IMR-90 (cell line): ENCODE measurements around the gene TIAM2. TPM values are rescaled to one million over a fixed set of nuclear protein-coding genes. Genes with fewer than 3 reads are reported as not detected.

Source experiments
- ATAC-seq: fragments of 200-7000 bp; cut with Tn5 transposase; 2 replicates; pipeline ENCODE4 v1.9.1; 2020; ENCODE audit warnings: low read depth, mild to moderate bottlenecking, moderate library complexity
- BruUV-seq: library from RNA; stranded (reverse); fragments of 400-500 nt; replicated peaks from 2 replicates; lab custom pipeline; 2021; lab: Mats Ljungman, UMichigan
- CTCF ChIA-PET: fragments of 300-600 bp; formaldehyde crosslinking; extraction: SDS; loops from one replicate; lab custom pipeline; 2021; ENCODE audit warnings: antibody characterized with exemption; lab: Yijun Ruan, JAX
- POLR2A ChIA-PET: fragments of 300-600 bp; sonication (Branson Sonifier 250); formaldehyde crosslinking; loops from one replicate; lab custom pipeline; 2022; ENCODE audit warnings: antibody characterized with exemption; ENCODE audit not compliant: unreplicated experiment; lab: Charles Lee
- DNase-seq: peaks from one replicate; pipeline ENCODE4 v3.0.0; 2013
- H2AFZ ChIP-seq: replicated peaks from 2 replicates; pipeline ENCODE3; 2013; ENCODE audit warnings: low read length, mild to moderate bottlenecking; ENCODE audit not compliant: poor library complexity
- H2AK5ac ChIP-seq: 2 replicates; pipeline ENCODE4 v1.6.1; 2013; ENCODE audit warnings: low read depth, low read length, inconsistent platforms
- H2AK9ac ChIP-seq: replicated peaks from 2 replicates; pipeline ENCODE3; 2013; ENCODE audit warnings: mild to moderate bottlenecking, low read depth, low read length, moderate library complexity; ENCODE audit not compliant: poor library complexity
- H2BK120ac ChIP-seq: 2 replicates; pipeline ENCODE4 v1.6.1; 2013; ENCODE audit warnings: low read depth, low read length, inconsistent platforms
- H2BK15ac ChIP-seq: 3 replicates; pipeline ENCODE4 v1.6.1; 2013; ENCODE audit warnings: low read depth, low read length, inconsistent platforms
- H2BK20ac ChIP-seq: 2 replicates; pipeline ENCODE4 v1.6.1; 2013; ENCODE audit warnings: low read depth, mild to moderate bottlenecking, inconsistent platforms, low read length, moderate library complexity
- H2BK5ac ChIP-seq: 2 replicates; pipeline ENCODE4 v1.6.1; 2013; ENCODE audit warnings: mild to moderate bottlenecking, low read depth, low read length, inconsistent platforms; ENCODE audit not compliant: poor library complexity, severe bottlenecking
- H3K14ac ChIP-seq: replicated peaks from 2 replicates; pipeline ENCODE4 v1.6.1; 2013; ENCODE audit warnings: low read depth, low read length, inconsistent platforms
- H3K18ac ChIP-seq: 2 replicates; pipeline ENCODE4 v1.6.1; 2013; ENCODE audit warnings: low read depth, low read length, control low read depth
- H3K23ac ChIP-seq: 2 replicates; pipeline ENCODE4 v1.6.1; 2013; ENCODE audit warnings: low read depth, low read length, inconsistent platforms
- H3K27ac ChIP-seq: 2 replicates; pipeline ENCODE4 v1.5.1; 2013; ENCODE audit warnings: mild to moderate bottlenecking, control low read depth, low read length; ENCODE audit not compliant: insufficient read depth
- H3K27me3 ChIP-seq: 2 replicates; pipeline ENCODE4 v1.6.1; 2013; ENCODE audit warnings: low read length; ENCODE audit not compliant: control insufficient read depth, insufficient read depth
- H3K36me3 ChIP-seq: 2 replicates; pipeline ENCODE4 v1.6.1; 2013; ENCODE audit warnings: low read length, mixed read lengths; ENCODE audit not compliant: control insufficient read depth, insufficient read depth
- H3K4ac ChIP-seq: 2 replicates; pipeline ENCODE4 v1.6.1; 2013; ENCODE audit warnings: low read depth, low read length, inconsistent platforms
- H3K4me1 ChIP-seq: 2 replicates; pipeline ENCODE4 v1.6.1; 2013; ENCODE audit warnings: low read length, mixed read lengths; ENCODE audit not compliant: control insufficient read depth, insufficient read depth
- H3K4me2 ChIP-seq: 2 replicates; pipeline ENCODE4 v1.6.1; 2013; ENCODE audit warnings: low read depth, mild to moderate bottlenecking, control low read depth, low read length, moderate library complexity
- H3K4me3 ChIP-seq: 2 replicates; pipeline ENCODE4 v1.5.1; 2013; ENCODE audit warnings: low read depth, mild to moderate bottlenecking, control low read depth, low read length, moderate library complexity; ENCODE audit not compliant: insufficient read depth
- H3K56ac ChIP-seq: 2 replicates; pipeline ENCODE4 v1.6.1; 2013; ENCODE audit warnings: low read length, inconsistent platforms; ENCODE audit not compliant: insufficient read depth; ENCODE audit errors: extremely low read depth
- H3K79me1 ChIP-seq, 2 experiments: 2 replicates each; pipeline ENCODE4 v1.6.1; 2013; ENCODE audit warnings: low read length in 2 of 2, inconsistent platforms in 1 of 2, low read depth in 1 of 2
- H3K9ac ChIP-seq: 2 replicates; pipeline ENCODE4 v1.6.1; 2013; ENCODE audit warnings: low read depth, low read length, control low read depth
- H3K9me1 ChIP-seq: 2 replicates; pipeline ENCODE4 v1.6.1; 2013; ENCODE audit warnings: low read length, inconsistent platforms; ENCODE audit not compliant: insufficient read depth
- H3K9me3 ChIP-seq: 2 replicates; pipeline ENCODE4 v1.6.1; 2013; ENCODE audit warnings: low read length; ENCODE audit not compliant: control insufficient read depth, insufficient read depth
- H4K20me1 ChIP-seq: 2 replicates; pipeline ENCODE4 v1.6.1; 2013; ENCODE audit warnings: low read length, inconsistent platforms; ENCODE audit not compliant: insufficient read depth
- H4K5ac ChIP-seq: 2 replicates; pipeline ENCODE4 v1.6.1; 2013; ENCODE audit warnings: mild to moderate bottlenecking, low read depth, low read length, control low read depth
- H4K8ac ChIP-seq, 2 experiments: 2 replicates each; pipeline ENCODE4 v1.6.1; 2013; ENCODE audit warnings: low read depth in 2 of 2, low read length in 2 of 2, control low read depth in 1 of 2, inconsistent platforms in 1 of 2
- H4K91ac ChIP-seq: 2 replicates; pipeline ENCODE4 v1.6.1; 2013; ENCODE audit warnings: low read depth, low read length, inconsistent platforms; ENCODE audit not compliant: insufficient read depth
- BHLHE40 ChIP-seq: fragments of 150-350 bp; IDR thresholded peaks from 2 replicates; pipeline ENCODE4 v1.6.1; 2016; ENCODE audit warnings: mild to moderate bottlenecking, low read depth, low read length
- CEBPB ChIP-seq: IDR thresholded peaks from 2 replicates; pipeline ENCODE4 v1.6.1; 2012; ENCODE audit warnings: low read depth, low read length, improper control_type of control experiment
- FOS ChIP-seq: fragments of 150-350 bp; IDR thresholded peaks from 2 replicates; pipeline ENCODE4 v1.6.1; 2016; ENCODE audit warnings: low read depth, low read length
- MAFK ChIP-seq: IDR thresholded peaks from 2 replicates; pipeline ENCODE4 v1.6.1; 2012; ENCODE audit warnings: low read depth, low read length, improper control_type of control experiment
- MAZ ChIP-seq: IDR thresholded peaks from 2 replicates; pipeline ENCODE4 v1.6.1; 2012; ENCODE audit warnings: low read depth, mild to moderate bottlenecking, low read length, improper control_type of control experiment, moderate library complexity, borderline replicate concordance
- NFE2L2 ChIP-seq: fragments of 150-350 bp; IDR thresholded peaks from 2 replicates; pipeline ENCODE4 v1.6.1; 2016; ENCODE audit warnings: low read depth, mild to moderate bottlenecking, low read length
- POLR2A ChIP-seq: IDR thresholded peaks from 2 replicates; pipeline ENCODE4 v1.6.1; 2012; ENCODE audit warnings: mild to moderate bottlenecking, low read depth, low read length
- RFX5 ChIP-seq: IDR thresholded peaks from 2 replicates; pipeline ENCODE4 v1.8.0; 2012; ENCODE audit warnings: low read depth, mild to moderate bottlenecking, low read length, moderate library complexity
- USF2 ChIP-seq: fragments of 150-350 bp; IDR thresholded peaks from 2 replicates; pipeline ENCODE4 v1.6.1; 2017; ENCODE audit warnings: mild to moderate bottlenecking, antibody characterized with exemption, low read length, low read depth
- WGBS, 2 experiments: methylation state at CpG; one replicate each; pipeline versions ENCODE4 v1.1.5 to v1.1.7; 2013; ENCODE audit warnings: missing lambda C conversion rate in 2 of 2; ENCODE audit not compliant: insufficient read length in 1 of 2; ENCODE audit errors: extremely low coverage in 2 of 2; 5-methylcytosine and 5-hydroxymethylcytosine counted together
- dilution Hi-C: fragments of 300-500 bp; cut with HindIII; formaldehyde crosslinking; loops from one replicate; pipeline ENCODE4 v1.14.3; 2018; ENCODE audit warnings: low sequenced_read_pairs; ENCODE audit not compliant: unreplicated experiment
- in situ Hi-C: fragments of 300-500 bp; cut with MboI; formaldehyde crosslinking; loops from 3 replicates; pipeline ENCODE4 v1.14.3; 2019; ENCODE audit warnings: low sequenced_read_pairs, inconsistent platforms, mixed read lengths
- intact Hi-C: fragments of 100-400 bp; cut with micrococcal nuclease; formaldehyde crosslinking; loops from 2 replicates; pipeline ENCODE4 v1.10.0; 2022
- polyA plus RNA-seq, 3 experiments: library from polyadenylated mRNA; depleted of rRNA; stranded (reverse); fragments of >200 nt; gene quantifications; 2 replicates each; pipeline ENCODE4 v1.2.3, GENCODE V29; 2012; ENCODE audit warnings: low replicate concordance in 1 of 3
- total RNA-seq: library from RNA; depleted of rRNA; stranded (reverse); fragments of >200 nt; gene quantifications from 2 replicates; pipeline ENCODE4 v1.2.3, GENCODE V29; 2012
- TF ChIP-seq, protein P1 (sequence below): fragments of 150-350 bp; IDR thresholded peaks from 2 replicates; pipeline ENCODE4 v1.6.1; 2016; ENCODE audit warnings: low read depth, mild to moderate bottlenecking, low read length, moderate library complexity, borderline replicate concordance
- TF ChIP-seq, protein P2 (sequence below): conservative IDR thresholded peaks from 2 replicates; pipeline ENCODE4 v1.5.1; 2012; ENCODE audit warnings: mild to moderate bottlenecking, low read depth, low read length, improper control_type of control experiment

The TIAM2 gene
- total and polyA plus RNA-seq, 2 of the 4 experiments (the other 2 are of a cell fraction): 3.1 to 4.7 TPM

DNA sequence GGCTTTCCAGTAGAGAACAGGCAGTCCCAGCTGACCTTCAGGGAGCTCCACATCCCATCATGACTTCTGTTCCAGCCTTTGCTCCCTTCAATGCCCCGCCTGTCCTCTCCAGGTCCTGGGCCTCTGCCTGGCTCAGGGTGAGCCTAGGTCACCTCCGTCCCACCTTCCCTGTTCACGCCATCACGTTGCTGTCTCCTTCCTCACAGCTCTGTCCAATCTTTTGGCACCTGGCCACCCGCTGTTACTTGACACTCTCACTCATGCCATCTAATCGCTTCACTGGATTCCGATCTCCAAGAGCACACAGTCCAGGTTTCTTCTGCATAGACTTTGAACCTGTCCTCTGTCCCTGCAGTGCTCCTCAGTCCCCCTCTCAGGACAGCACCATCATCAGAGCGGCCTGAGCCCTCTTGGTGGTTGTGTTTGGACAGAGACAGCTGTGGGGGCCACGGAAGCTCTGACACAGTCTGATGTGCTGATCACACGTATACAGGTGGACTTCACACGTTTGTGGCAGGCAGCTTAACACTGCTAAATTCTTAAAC, 34.7 kb upstream of the TIAM2 start:
- H3K4me2 ChIP-seq: no peak overlapping the region
- H3K4ac ChIP-seq: no peak overlapping the region
- dilution Hi-C loops: no loop called here
- H3K27me3 ChIP-seq: no peaks in the 10 kb centered on the region
- ChIA-PET CTCF (no interaction called here), POLR2A (no interaction called here)
- intact Hi-C loops: no loop called here
- H2BK15ac ChIP-seq: no peak overlapping the region
- H2AK5ac ChIP-seq: no peak overlapping the region
- WGBS, 2 experiments: 82% methylated on average over 6 of the region's 11 CpGs; no CpG with 5 or more reads in 1 of the 2 experiments
- H2AFZ ChIP-seq: no peak overlapping the region
- no peak for DNase-seq
- no TSS peak for BruUV-seq
- no peak overlapping the region for H3K23ac ChIP-seq
- H3K36me3 ChIP-seq: no peaks in the 10 kb centered on the region
- no peaks in the 10 kb centered on the region for H4K20me1 ChIP-seq
- no peak overlapping the region for H3K56ac ChIP-seq
- no peak overlapping the region for H2AK9ac ChIP-seq
- ATAC-seq: no peak
- H3K4me3 ChIP-seq: no peak overlapping the region
- no peak overlapping the region for H4K5ac ChIP-seq
- peaks cover 10% of the 10 kb centered on the region for H3K9me1 ChIP-seq
- H4K8ac ChIP-seq: no peak overlapping the region
- no peaks in the 10 kb centered on the region for H3K9me3 ChIP-seq
- no peak overlapping the region for H3K18ac ChIP-seq
- no peak overlapping the region for H2BK20ac ChIP-seq
- H3K79me1 ChIP-seq: no peaks in the 10 kb centered on the region
- no peak overlapping the region for H2BK120ac ChIP-seq
- H3K4me1 ChIP-seq: peaks cover 4% of the 10 kb centered on the region
- no peak overlapping the region for H2BK5ac ChIP-seq
- no peak overlapping the region for H4K91ac ChIP-seq
- H3K9ac ChIP-seq: no peak overlapping the region
- no peak for TF ChIP-seq MAZ
- TF ChIP-seq, protein P1, sequence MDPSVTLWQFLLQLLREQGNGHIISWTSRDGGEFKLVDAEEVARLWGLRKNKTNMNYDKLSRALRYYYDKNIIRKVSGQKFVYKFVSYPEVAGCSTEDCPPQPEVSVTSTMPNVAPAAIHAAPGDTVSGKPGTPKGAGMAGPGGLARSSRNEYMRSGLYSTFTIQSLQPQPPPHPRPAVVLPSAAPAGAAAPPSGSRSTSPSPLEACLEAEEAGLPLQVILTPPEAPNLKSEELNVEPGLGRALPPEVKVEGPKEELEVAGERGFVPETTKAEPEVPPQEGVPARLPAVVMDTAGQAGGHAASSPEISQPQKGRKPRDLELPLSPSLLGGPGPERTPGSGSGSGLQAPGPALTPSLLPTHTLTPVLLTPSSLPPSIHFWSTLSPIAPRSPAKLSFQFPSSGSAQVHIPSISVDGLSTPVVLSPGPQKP: no peak
- TF ChIP-seq POLR2A: no peak
- TF ChIP-seq FOS: no peak
- TF ChIP-seq CEBPB: no peak
- no peak for TF ChIP-seq NFE2L2
- TF ChIP-seq RFX5: no peak
- no peak for TF ChIP-seq BHLHE40
- TF ChIP-seq MAFK: no peak
- TF ChIP-seq, protein P2, sequence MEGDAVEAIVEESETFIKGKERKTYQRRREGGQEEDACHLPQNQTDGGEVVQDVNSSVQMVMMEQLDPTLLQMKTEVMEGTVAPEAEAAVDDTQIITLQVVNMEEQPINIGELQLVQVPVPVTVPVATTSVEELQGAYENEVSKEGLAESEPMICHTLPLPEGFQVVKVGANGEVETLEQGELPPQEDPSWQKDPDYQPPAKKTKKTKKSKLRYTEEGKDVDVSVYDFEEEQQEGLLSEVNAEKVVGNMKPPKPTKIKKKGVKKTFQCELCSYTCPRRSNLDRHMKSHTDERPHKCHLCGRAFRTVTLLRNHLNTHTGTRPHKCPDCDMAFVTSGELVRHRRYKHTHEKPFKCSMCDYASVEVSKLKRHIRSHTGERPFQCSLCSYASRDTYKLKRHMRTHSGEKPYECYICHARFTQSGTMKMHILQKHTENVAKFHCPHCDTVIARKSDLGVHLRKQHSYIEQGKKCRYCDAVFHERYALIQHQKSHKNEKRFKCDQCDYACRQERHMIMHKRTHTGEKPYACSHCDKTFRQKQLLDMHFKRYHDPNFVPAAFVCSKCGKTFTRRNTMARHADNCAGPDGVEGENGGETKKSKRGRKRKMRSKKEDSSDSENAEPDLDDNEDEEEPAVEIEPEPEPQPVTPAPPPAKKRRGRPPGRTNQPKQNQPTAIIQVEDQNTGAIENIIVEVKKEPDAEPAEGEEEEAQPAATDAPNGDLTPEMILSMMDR: no peak
- no peak for TF ChIP-seq USF2
- in situ Hi-C loops: no loop called here
- no peak overlapping the region for H3K27ac ChIP-seq
- no peak overlapping the region for H3K14ac ChIP-seq
